ENCODE data around the gene PSMF1. TPM values are rescaled to one million over a fixed set of nuclear protein-coding genes. Genes with fewer than 3 reads are reported as not detected.

The PSMF1 gene
- total and polyA plus RNA-seq, 2 of the 13 experiments (the other 11 are each of a cell fraction or from before 2014, with no cell fraction given): 82.5 to 86.0 TPM

GRCh38 chr20:1122388-1123315 is 4.2 kb downstream of the PSMF1 start (continued):
- TF ChIP-seq, protein P1, sequence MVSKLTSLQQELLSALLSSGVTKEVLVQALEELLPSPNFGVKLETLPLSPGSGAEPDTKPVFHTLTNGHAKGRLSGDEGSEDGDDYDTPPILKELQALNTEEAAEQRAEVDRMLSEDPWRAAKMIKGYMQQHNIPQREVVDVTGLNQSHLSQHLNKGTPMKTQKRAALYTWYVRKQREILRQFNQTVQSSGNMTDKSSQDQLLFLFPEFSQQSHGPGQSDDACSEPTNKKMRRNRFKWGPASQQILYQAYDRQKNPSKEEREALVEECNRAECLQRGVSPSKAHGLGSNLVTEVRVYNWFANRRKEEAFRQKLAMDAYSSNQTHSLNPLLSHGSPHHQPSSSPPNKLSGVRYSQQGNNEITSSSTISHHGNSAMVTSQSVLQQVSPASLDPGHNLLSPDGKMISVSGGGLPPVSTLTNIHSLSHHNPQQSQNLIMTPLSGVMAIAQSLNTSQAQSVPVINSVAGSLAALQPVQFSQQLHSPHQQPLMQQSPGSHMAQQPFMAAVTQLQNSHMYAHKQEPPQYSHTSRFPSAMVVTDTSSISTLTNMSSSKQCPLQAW (CRISPR knock-in tag; IDR thresholded peaks at IDR 0.05): peak; percentile 84; the same call in 1 of the 2 replicates
- TF ChIP-seq FOXA3 (CRISPR knock-in tag; IDR thresholded peaks at IDR 0.05) (peak; percentile 92), ZMYM2 (CRISPR knock-in tag; IDR thresholded peaks at IDR 0.05) (peak; percentile 99), NR2F6 (IDR thresholded peaks at IDR 0.05) (peak; percentile 58), NR2F6 (CRISPR knock-in tag; IDR thresholded peaks at IDR 0.05) (peak; percentile 75; the same call in 1 of the 2 replicates), ELF4 (CRISPR knock-in tag; IDR thresholded peaks at IDR 0.05; ENCODE audit: borderline replicate concordance) (peak; percentile 83; the same call in 1 of the 2 replicates), ZIK1 (CRISPR knock-in tag; IDR thresholded peaks at IDR 0.05; ENCODE audit: borderline replicate concordance, low read depth) (0 out of 2 replicates have a peak, but pooled peaks have one; percentile 34), HMG20B (CRISPR knock-in tag; conservative IDR thresholded peaks at IDR 0.05) (peak; percentile 57; the same call in 1 of the 2 replicates), ZNF282 (IDR thresholded peaks at IDR 0.05; ENCODE audit: partially characterized antibody) (no peak), ZFP37 (CRISPR knock-in tag; IDR thresholded peaks at IDR 0.05; ENCODE audit: borderline replicate concordance) (no peak), ATF7 (IDR thresholded peaks at IDR 0.05) (no peak), ATF7 (CRISPR knock-in tag; IDR thresholded peaks at IDR 0.05) (no peak; the same call in 1 of the 2 replicates), ZNF616 (CRISPR knock-in tag; IDR thresholded peaks at IDR 0.05; ENCODE audit: low read depth) (no peak), KDM4B (CRISPR knock-in tag; IDR thresholded peaks at IDR 0.05) (peak; percentile 82), ZFP82 (CRISPR knock-in tag; IDR thresholded peaks at IDR 0.05; ENCODE audit: borderline replicate concordance) (no peak), ATAD3A (CRISPR knock-in tag; IDR thresholded peaks at IDR 0.05) (no peak), GMEB1 (CRISPR knock-in tag; IDR thresholded peaks at IDR 0.05; ENCODE audit: borderline replicate concordance) (peak; percentile 68; the same call in 1 of the 2 replicates), ETV5 (CRISPR knock-in tag; IDR thresholded peaks at IDR 0.05; ENCODE audit: borderline replicate concordance) (peak; percentile 94), ZNF761 (CRISPR knock-in tag; conservative IDR thresholded peaks at IDR 0.05) (0 out of 2 replicates have a peak, but pooled peaks have one; percentile 41)
- TF ChIP-seq, protein P2, sequence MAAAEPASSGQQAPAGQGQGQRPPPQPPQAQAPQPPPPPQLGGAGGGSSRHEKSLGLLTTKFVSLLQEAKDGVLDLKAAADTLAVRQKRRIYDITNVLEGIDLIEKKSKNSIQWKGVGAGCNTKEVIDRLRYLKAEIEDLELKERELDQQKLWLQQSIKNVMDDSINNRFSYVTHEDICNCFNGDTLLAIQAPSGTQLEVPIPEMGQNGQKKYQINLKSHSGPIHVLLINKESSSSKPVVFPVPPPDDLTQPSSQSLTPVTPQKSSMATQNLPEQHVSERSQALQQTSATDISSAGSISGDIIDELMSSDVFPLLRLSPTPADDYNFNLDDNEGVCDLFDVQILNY (CRISPR knock-in tag; conservative IDR thresholded peaks at IDR 0.05): no peak
- TF ChIP-seq, protein P3, sequence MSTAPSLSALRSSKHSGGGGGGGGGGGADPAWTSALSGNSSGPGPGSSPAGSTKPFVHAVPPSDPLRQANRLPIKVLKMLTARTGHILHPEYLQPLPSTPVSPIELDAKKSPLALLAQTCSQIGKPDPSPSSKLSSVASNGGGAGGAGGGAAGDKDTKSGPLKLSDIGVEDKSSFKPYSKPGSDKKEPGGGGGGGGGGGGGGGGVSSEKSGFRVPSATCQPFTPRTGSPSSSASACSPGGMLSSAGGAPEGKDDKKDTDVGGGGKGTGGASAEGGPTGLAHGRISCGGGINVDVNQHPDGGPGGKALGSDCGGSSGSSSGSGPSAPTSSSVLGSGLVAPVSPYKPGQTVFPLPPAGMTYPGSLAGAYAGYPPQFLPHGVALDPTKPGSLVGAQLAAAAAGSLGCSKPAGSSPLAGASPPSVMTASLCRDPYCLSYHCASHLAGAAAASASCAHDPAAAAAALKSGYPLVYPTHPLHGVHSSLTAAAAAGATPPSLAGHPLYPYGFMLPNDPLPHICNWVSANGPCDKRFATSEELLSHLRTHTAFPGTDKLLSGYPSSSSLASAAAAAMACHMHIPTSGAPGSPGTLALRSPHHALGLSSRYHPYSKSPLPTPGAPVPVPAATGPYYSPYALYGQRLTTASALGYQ (CRISPR knock-in tag; IDR thresholded peaks at IDR 0.05): no peak; the same call in 1 of the 2 replicates
